Measurements from ENCODE around the gene CCDC33. TPM values are rescaled to one million over a fixed set of nuclear protein-coding genes. Genes with fewer than 3 reads are reported as not detected.

The CCDC33 gene
- total and polyA plus RNA-seq, 4 experiments from 2014 or later, result not detected

GRCh38 chr15:74257623-74258022 lies 21.5 kb downstream of the CCDC33 start:
- Mint-ChIP-seq H3K4me1 (no peaks in the 10 kb centered on the region), H3K36me3 (no peaks in the 10 kb centered on the region), H3K4me3 (no peak overlapping the region), H3K9me3 (no peaks in the 10 kb centered on the region), H3K27me3 (peaks cover 8 to 23% of the 10 kb centered on the region in 2 donors), H3K27ac (no peak overlapping the region)
- H3K9me3 ChIP-seq (ENCODE audit: control insufficient read depth in 1 of 2, low read length in 2 of 2), result no peaks in the 10 kb centered on the region
- ChIA-PET CTCF (ENCODE audit: partially characterized antibody) (no interaction called here), POLR2A (ENCODE audit: partially characterized antibody) (no interaction called here)
- no peaks in the 10 kb centered on the region for H3K27me3 ChIP-seq (ENCODE audit: insufficient read depth, low read length)
- H3K36me3 ChIP-seq (ENCODE audit: insufficient read depth, low read length), result no peaks in the 10 kb centered on the region
- intact Hi-C loops (cut with micrococcal nuclease), result no loop called here
- no peak overlapping the region for H3K4me3 ChIP-seq (ENCODE audit: low read length in 2 of 2)
- H3K4me1 ChIP-seq (ENCODE audit: insufficient read depth, low read length), result no peaks in the 10 kb centered on the region
- DNase-seq, result no peak
- H3K27ac ChIP-seq (ENCODE audit: low read depth, low read length), result no peak overlapping the region

- Mint-ChIP-seq H3K4me1 (peaks cover 0 to 2% (median 0%) of the 10 kb centered on the region in 4 donors), H3K27ac (no peak overlapping the region), H3K9me3 (no peaks in the 10 kb centered on the region), H3K4me3 (no peak overlapping the region), H3K36me3 (no peaks in the 10 kb centered on the region), H3K27me3 (peaks cover 10 to 27% of the 10 kb centered on the region in 2 donors)
- Histone ChIP-seq H3K9me3 (ENCODE audit: control insufficient read depth in 1 of 2, low read length in 2 of 2) (no peaks in the 10 kb centered on the region), H3K4me1 (ENCODE audit: insufficient read depth, low read length) (no peaks in the 10 kb centered on the region), H3K27me3 (ENCODE audit: insufficient read depth, low read length) (no peaks in the 10 kb centered on the region), H3K4me3 (ENCODE audit: low read length in 2 of 2) (no peak overlapping the region), H3K27ac (ENCODE audit: low read depth, low read length) (no peak overlapping the region), H3K36me3 (ENCODE audit: insufficient read depth, low read length) (no peaks in the 10 kb centered on the region)
- intact Hi-C loops (cut with micrococcal nuclease), result no loop called here
- ChIA-PET POLR2A (ENCODE audit: partially characterized antibody) (no interaction called here), CTCF (ENCODE audit: partially characterized antibody) (no interaction called here)
- DNase-seq, result no peak
Measured at GRCh38 chr15:74258456-74259291, 22.5 kb downstream of the CCDC33 start.

GRCh38 chr15:74259292-74259648 lies 23.1 kb downstream of the CCDC33 start:
- Histone ChIP-seq H3K9me3 (ENCODE audit: control insufficient read depth in 1 of 2, low read length in 2 of 2) (no peaks in the 10 kb centered on the region), H3K27ac (ENCODE audit: low read depth, low read length) (no peak overlapping the region), H3K36me3 (ENCODE audit: insufficient read depth, low read length) (no peaks in the 10 kb centered on the region), H3K27me3 (ENCODE audit: insufficient read depth, low read length) (no peaks in the 10 kb centered on the region), H3K4me3 (ENCODE audit: low read length in 2 of 2) (no peak overlapping the region), H3K4me1 (ENCODE audit: insufficient read depth, low read length) (no peaks in the 10 kb centered on the region)
- CTCF ChIA-PET (ENCODE audit: partially characterized antibody), result no interaction called here
- no peaks in the 10 kb centered on the region for H3K36me3 Mint-ChIP-seq
- peaks cover 0 to 3% (median 0%) of the 10 kb centered on the region in 4 donors for H3K4me1 Mint-ChIP-seq
- H3K4me3 Mint-ChIP-seq, result no peak overlapping the region
- peaks cover 11 to 28% of the 10 kb centered on the region in 2 donors for H3K27me3 Mint-ChIP-seq
- POLR2A ChIA-PET (ENCODE audit: partially characterized antibody), result no interaction called here
- no peak for DNase-seq
- H3K27ac Mint-ChIP-seq, result no peak overlapping the region
- intact Hi-C loops (cut with micrococcal nuclease), result no loop called here
- no peaks in the 10 kb centered on the region for H3K9me3 Mint-ChIP-seq

GRCh38 chr15:74259821-74260607 lies 23.9 kb downstream of the CCDC33 start:
- CTCF ChIA-PET (ENCODE audit: partially characterized antibody), result no interaction called here
- H3K36me3 Mint-ChIP-seq, result no peaks in the 10 kb centered on the region
- intact Hi-C loops (cut with micrococcal nuclease), result no loop called here
- POLR2A ChIA-PET (ENCODE audit: partially characterized antibody), result no interaction called here
- H3K27me3 Mint-ChIP-seq, result peaks cover 8 to 27% of the 10 kb centered on the region in 2 donors
- no peaks in the 10 kb centered on the region for H3K27me3 ChIP-seq (ENCODE audit: insufficient read depth, low read length)
- H3K4me3 Mint-ChIP-seq, result no peak overlapping the region
- no peak for DNase-seq
- H3K4me1 ChIP-seq (ENCODE audit: insufficient read depth, low read length), result no peaks in the 10 kb centered on the region
- no peaks in the 10 kb centered on the region for H3K9me3 ChIP-seq (ENCODE audit: control insufficient read depth in 1 of 2, low read length in 2 of 2)
- H3K4me3 ChIP-seq (ENCODE audit: low read length in 2 of 2), result no peak overlapping the region
- no peak overlapping the region for H3K27ac ChIP-seq (ENCODE audit: low read depth, low read length)
- H3K4me1 Mint-ChIP-seq, result peaks cover 0 to 3% (median 0%) of the 10 kb centered on the region in 4 donors
- no peaks in the 10 kb centered on the region for H3K36me3 ChIP-seq (ENCODE audit: insufficient read depth, low read length)
- H3K27ac Mint-ChIP-seq, result no peak overlapping the region
- H3K9me3 Mint-ChIP-seq, result peaks cover 0 to 2% (median 0%) of the 10 kb centered on the region in 8 donors

GRCh38 chr15:74261041-74261440 lies 24.9 kb downstream of the CCDC33 start:
- Histone ChIP-seq H3K9me3 (ENCODE audit: control insufficient read depth in 1 of 2, low read length in 2 of 2) (no peaks in the 10 kb centered on the region), H3K36me3 (ENCODE audit: insufficient read depth, low read length) (no peaks in the 10 kb centered on the region), H3K27ac (ENCODE audit: low read depth, low read length) (no peak overlapping the region), H3K4me1 (ENCODE audit: insufficient read depth, low read length) (no peaks in the 10 kb centered on the region), H3K27me3 (ENCODE audit: insufficient read depth, low read length) (no peaks in the 10 kb centered on the region), H3K4me3 (ENCODE audit: low read length in 2 of 2) (no peak overlapping the region)
- no peaks in the 10 kb centered on the region for H3K36me3 Mint-ChIP-seq
- peaks cover 0 to 3% (median 0%) of the 10 kb centered on the region in 4 donors for H3K4me1 Mint-ChIP-seq
- POLR2A ChIA-PET (ENCODE audit: partially characterized antibody), result no interaction called here
- H3K27me3 Mint-ChIP-seq, result peaks cover 12 to 28% of the 10 kb centered on the region in 2 donors
- no peak overlapping the region for H3K4me3 Mint-ChIP-seq
- no peak overlapping the region for H3K27ac Mint-ChIP-seq
- CTCF ChIA-PET (ENCODE audit: partially characterized antibody), result no interaction called here
- no peak for DNase-seq
- intact Hi-C loops (cut with micrococcal nuclease), result no loop called here
- H3K9me3 Mint-ChIP-seq, result peaks cover 0 to 2% (median 0%) of the 10 kb centered on the region in 8 donors

GRCh38 chr15:74261685-74262084 lies 25.6 kb downstream of the CCDC33 start:
- Mint-ChIP-seq H3K27ac (no peak overlapping the region), H3K36me3 (no peaks in the 10 kb centered on the region), H3K4me1 (peaks cover 0 to 3% (median 0%) of the 10 kb centered on the region in 4 donors), H3K27me3 (peaks cover 13 to 33% of the 10 kb centered on the region in 2 donors), H3K9me3 (peaks cover 0 to 2% (median 0%) of the 10 kb centered on the region in 8 donors), H3K4me3 (no peak overlapping the region)
- no peak for DNase-seq
- intact Hi-C loops (cut with micrococcal nuclease), result no loop called here
- Histone ChIP-seq H3K36me3 (ENCODE audit: insufficient read depth, low read length) (no peaks in the 10 kb centered on the region), H3K9me3 (ENCODE audit: control insufficient read depth in 1 of 2, low read length in 2 of 2) (no peaks in the 10 kb centered on the region), H3K27me3 (ENCODE audit: insufficient read depth, low read length) (no peaks in the 10 kb centered on the region), H3K27ac (ENCODE audit: low read depth, low read length) (no peak overlapping the region), H3K4me3 (ENCODE audit: low read length in 2 of 2) (no peak overlapping the region), H3K4me1 (ENCODE audit: insufficient read depth, low read length) (no peaks in the 10 kb centered on the region)
- CTCF ChIA-PET (ENCODE audit: partially characterized antibody), result no interaction called here
- POLR2A ChIA-PET (ENCODE audit: partially characterized antibody), result no interaction called here

- peaks cover 0 to 2% (median 0%) of the 10 kb centered on the region in 8 donors for H3K9me3 Mint-ChIP-seq
- ChIA-PET CTCF (ENCODE audit: partially characterized antibody) (no interaction called here), POLR2A (ENCODE audit: partially characterized antibody) (no interaction called here)
- Histone ChIP-seq H3K4me1 (ENCODE audit: insufficient read depth, low read length) (no peaks in the 10 kb centered on the region), H3K9me3 (ENCODE audit: control insufficient read depth in 1 of 2, low read length in 2 of 2) (no peaks in the 10 kb centered on the region), H3K27ac (ENCODE audit: low read depth, low read length) (no peak overlapping the region), H3K27me3 (ENCODE audit: insufficient read depth, low read length) (no peaks in the 10 kb centered on the region), H3K36me3 (ENCODE audit: insufficient read depth, low read length) (no peaks in the 10 kb centered on the region), H3K4me3 (ENCODE audit: low read length in 2 of 2) (no peak overlapping the region)
- no peak overlapping the region for H3K4me3 Mint-ChIP-seq
- intact Hi-C loops (cut with micrococcal nuclease), result no loop called here
- peaks cover 0 to 3% (median 0%) of the 10 kb centered on the region in 4 donors for H3K4me1 Mint-ChIP-seq
- H3K36me3 Mint-ChIP-seq, result no peaks in the 10 kb centered on the region
- DNase-seq, result no peak
- no peak overlapping the region for H3K27ac Mint-ChIP-seq
- peaks cover 15 to 33% of the 10 kb centered on the region in 2 donors for H3K27me3 Mint-ChIP-seq
Measured at GRCh38 chr15:74262151-74262550, 26.0 kb downstream of the CCDC33 start.
